ENCODE results near the gene RTP2.

The RTP2 gene

DNA sequence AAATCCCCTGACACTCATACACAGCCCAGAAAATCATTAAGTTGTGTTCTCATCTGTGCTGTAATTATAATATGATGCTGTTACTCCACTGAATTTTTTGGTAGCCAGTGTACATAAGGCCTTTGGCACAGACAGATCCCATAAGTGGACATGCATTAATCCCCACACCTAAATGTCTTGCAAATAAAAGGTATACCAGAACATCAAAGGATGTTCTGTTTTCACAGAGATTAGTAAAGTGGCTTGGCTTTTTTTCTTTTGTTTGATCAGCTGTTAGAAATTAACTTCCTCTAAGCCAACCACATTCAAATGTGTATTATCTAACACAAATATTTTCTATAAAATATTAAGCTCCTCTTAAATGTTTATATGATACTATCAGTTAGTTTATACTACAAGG, 34.8 kb downstream of the RTP2 start:
- DNase-seq (ENCODE audit: low read depth) = no peak

DNA sequence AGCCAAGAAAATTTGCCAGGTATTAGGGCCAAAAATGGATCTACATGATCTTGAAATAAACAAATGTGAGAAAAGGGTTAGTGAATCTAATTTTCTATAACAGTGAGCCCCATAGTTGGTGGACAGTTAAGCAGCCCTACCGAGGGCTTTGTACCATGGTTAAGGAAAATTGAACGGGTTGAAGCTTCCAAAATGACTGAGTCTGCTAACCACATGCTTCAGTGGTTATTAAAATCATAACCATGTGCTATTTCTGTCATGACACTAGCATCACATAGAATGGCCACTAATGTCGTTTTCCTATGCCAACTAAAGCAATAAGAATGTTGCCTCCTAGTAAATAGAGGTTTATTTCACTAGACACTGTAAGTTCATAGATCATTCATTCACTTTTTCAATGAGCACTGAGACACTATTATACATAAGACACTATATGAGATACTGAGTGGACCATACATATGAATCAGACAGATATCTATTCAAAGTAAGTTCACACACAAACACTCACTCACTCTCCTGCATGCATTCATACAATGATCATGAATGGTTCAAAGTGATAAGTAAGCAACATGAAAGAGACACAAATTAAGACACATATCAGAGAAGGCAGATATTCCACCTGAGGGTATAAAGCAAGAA, 36.5 kb downstream of the RTP2 start:
- no peak for DNase-seq (ENCODE audit: low read depth)

DNA sequence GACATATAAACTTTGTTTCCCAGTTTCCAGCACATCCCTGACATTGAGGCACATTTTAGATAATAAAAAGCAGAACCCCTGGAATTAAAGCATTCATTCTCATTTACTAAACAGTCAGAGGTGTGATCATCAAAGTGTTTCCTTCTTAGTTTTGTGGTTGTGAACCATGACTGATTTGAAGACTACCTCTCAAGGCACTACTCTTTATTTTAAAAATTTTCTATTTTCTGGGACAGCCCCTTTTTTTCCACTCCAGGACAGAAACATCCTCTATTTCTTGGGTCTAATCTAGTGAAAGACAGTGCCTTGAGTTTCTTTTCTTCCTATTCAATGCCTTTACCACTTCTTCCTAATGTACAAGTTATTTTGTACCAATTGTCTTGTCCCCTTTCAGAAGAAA, 37.3 kb downstream of the RTP2 start:
- no peak for DNase-seq (ENCODE audit: low read depth)

DNA sequence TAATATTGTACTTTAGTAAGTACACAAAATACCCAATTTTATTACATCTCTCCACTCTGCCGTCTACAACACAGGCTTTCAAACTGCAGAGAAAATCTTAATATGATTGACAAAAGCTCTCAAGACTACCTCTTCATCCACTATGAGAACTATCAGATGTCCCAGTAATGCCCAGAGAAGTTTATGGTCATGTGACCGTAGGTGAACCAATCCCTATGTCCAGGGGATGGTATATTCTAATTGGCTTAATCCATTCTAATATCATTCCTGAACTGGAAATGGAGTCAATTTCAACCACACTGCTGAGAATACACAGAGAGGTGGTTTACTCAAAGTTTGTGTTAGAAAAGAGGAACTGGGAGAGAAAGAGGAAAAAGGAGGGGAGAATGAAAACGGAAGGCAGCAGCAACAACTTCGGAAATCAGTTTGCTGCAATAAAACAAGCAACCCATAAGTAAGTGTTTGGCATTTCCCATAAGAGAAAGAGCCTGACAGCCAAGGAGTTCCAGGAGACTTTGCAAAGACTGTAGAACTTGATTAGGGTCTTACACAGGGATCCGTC, 39.4 kb downstream of the RTP2 start:
- no peak for DNase-seq (ENCODE audit: low read depth)

DNA sequence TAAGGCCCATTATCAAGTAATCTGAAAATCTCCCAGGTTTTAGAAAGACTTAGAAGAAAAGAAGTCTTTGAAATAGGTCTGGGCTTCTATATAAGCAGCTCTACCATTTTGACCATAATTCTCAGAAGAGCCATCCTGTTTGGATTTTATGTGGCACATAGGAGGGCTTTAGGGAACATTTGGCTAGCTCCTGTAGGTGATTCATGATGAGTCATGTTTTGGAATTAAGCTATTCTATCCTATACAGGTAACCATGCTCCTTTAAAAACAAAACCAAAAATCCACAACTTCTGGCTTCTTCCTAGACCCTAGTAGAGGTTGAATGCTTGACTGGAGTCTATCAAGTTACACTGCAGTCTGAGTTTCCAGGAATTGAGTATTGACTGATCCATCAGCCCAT, 41.1 kb downstream of the RTP2 start:
- no peak for DNase-seq (ENCODE audit: low read depth)

DNA sequence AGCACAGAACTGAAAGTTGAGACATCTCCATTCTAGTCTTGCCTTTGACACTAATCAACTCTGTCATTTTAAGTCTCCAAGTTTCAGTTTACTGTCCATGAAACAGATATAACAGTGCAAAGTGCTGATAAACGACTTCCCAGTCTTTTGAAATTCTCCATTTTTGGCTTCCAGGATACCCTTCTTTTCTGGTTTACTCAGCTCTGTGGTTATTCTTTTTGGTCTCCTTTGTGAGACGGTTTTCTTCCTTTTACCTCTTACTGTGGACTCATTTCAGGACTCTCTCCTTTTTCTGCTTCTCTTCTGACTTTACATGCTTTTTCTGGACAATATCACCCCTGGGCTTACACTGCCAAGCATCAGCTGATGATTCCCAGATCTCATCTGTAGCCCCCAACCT, 51.1 kb downstream of the RTP2 start:
- no peak for DNase-seq (ENCODE audit: low read depth)
